Fibroblast of lung (primary cell): ENCODE results near the gene GPN1.

Experiments
- CTCF ChIP-seq, 2 donors: IDR thresholded peaks in 1 of 2; conservative IDR thresholded peaks in 1 of 2; 1 replicate in 1 of 2; 2 replicates in 1 of 2; pipeline ENCODE4 v1.5.1; 2011 to 2012; ENCODE audit warnings: low read length in 2 of 2, control low read depth in 1 of 2, inconsistent platforms in 1 of 2, low read depth in 1 of 2, mild to moderate bottlenecking in 1 of 2
- EZH2 ChIP-seq: IDR thresholded peaks from 2 replicates; pipeline ENCODE4 v1.5.1; 2012; ENCODE audit warnings: low read length, control low read depth, mild to moderate bottlenecking; ENCODE audit errors: missing control alignments

- TF ChIP-seq CTCF (conservative IDR thresholded peaks at IDR 0.05 in 1 of 2, IDR thresholded peaks at IDR 0.05 in 1 of 2; ENCODE audit: low read depth in 1 of 2, low read length in 2 of 2) (no peak), EZH2 (no peak)
Measured at GRCh38 chr2:27685577-27685976, 56.7 kb downstream of the GPN1 start.
